ENCODE results near the gene ZG16. TPM values are rescaled to one million over a fixed set of nuclear protein-coding genes. Genes with fewer than 3 reads are reported as not detected.

The ZG16 gene
- total and polyA plus RNA-seq, 9 of the 15 experiments (the other 6 are each of a cell fraction or from before 2014, with no cell fraction given): 0.04 TPM; not detected in 8

DNA sequence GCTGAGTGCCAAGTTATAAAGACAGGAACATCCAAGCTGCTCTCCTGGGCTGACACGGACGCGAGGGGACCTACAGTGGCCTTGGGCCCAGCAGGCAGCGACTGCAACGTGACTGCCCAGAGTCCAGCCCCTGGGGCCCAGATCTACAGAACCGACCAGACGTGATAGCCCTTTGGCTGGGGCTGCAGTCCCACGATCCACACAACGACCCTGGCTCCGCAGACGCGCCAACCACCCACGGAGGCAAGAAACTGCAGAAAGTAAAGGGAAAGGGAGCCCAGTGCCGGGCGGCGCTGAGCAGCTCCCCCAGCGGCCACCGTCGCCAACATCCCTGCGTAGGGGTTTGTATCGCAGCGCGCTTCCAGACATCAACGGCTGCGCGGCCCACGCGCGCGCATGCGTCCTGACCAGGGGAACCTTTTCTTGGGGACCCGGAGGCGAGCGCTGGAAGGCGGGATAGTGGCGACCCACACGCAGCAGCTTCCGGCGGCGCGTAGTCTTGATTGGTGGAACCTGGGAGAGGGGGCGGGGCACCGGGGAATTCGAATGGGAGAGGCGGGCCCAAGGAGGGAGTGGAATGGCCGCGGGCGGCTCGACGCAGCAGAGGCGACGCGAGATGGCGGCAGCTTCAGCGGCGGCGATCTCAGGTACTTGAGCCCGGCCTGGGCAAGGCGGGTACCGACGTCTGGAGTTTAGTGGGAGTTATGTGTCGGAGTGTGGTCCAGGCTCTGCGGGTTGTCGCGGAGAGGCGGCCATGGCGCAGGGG is 12.3 kb downstream of the ZG16 start, which contains the start of gene KIF22 (continued):
- TF ChIP-seq ETS1 (conservative IDR thresholded peaks at IDR 0.05; ENCODE audit: control insufficient read depth, low read depth, low read length) (peak; percentile 77), ZNF197 (CRISPR knock-in tag; IDR thresholded peaks at IDR 0.05; ENCODE audit: low read depth) (no peak), CBFA2T2 (conservative IDR thresholded peaks at IDR 0.05) (no peak), NCOA1 (IDR thresholded peaks at IDR 0.05; ENCODE audit: low read depth) (peak; percentile 98), RFX1 (IDR thresholded peaks at IDR 0.05) (no peak), CEBPG (CRISPR knock-in tag; IDR thresholded peaks at IDR 0.05) (no peak), CEBPG (tag; conservative IDR thresholded peaks at IDR 0.05 in 1 of 2, IDR thresholded peaks at IDR 0.05 in 1 of 2) (no peak), PTBP1 (IDR thresholded peaks at IDR 0.05; ENCODE audit: low read depth, low read length) (no peak), NFRKB (IDR thresholded peaks at IDR 0.05; ENCODE audit: low read depth) (peak; percentile 94), SMAD2 (IDR thresholded peaks at IDR 0.05; ENCODE audit: low read depth, low read length) (no peak), CEBPB (tag; IDR thresholded peaks at IDR 0.05) (no peak), CBFA2T3 (IDR thresholded peaks at IDR 0.05) (no peak; the same call in 1 of the 2 replicates), EZH2 (IDR thresholded peaks at IDR 0.05; ENCODE audit: borderline replicate concordance, low read depth, low read length) (no peak), PHF20 (IDR thresholded peaks at IDR 0.05; ENCODE audit: partially characterized antibody) (peak; percentile 52), GABPB1 (CRISPR knock-in tag; IDR thresholded peaks at IDR 0.05) (peak; percentile 99), ETV5 (CRISPR knock-in tag; IDR thresholded peaks at IDR 0.05; ENCODE audit: low read depth) (peak; percentile 66), ZNF583 (CRISPR knock-in tag; IDR thresholded peaks at IDR 0.05) (0 out of 2 replicates have a peak, but pooled peaks have one; percentile 30), SMARCB1 (IDR thresholded peaks at IDR 0.05; ENCODE audit: insufficient read length, low read depth) (no peak), THAP12 (CRISPR knock-in tag; IDR thresholded peaks at IDR 0.05) (peak; percentile 77; the same call in 1 of the 2 replicates), GATAD2A (IDR thresholded peaks at IDR 0.05) (peak; percentile 76; the same call in 1 of the 2 replicates), NEUROD1 (IDR thresholded peaks at IDR 0.05; ENCODE audit: borderline replicate concordance, low read depth, low read length, partially characterized antibody) (peak; percentile 42), SIN3A (IDR thresholded peaks at IDR 0.05; ENCODE audit: borderline replicate concordance in 2 of 2, control insufficient read depth in 1 of 2, low read depth in 2 of 2, low read length in 2 of 2) (peak; percentile 58 to 82; a peak in 3 of 4 replicates)
- TF ChIP-seq, protein P1, sequence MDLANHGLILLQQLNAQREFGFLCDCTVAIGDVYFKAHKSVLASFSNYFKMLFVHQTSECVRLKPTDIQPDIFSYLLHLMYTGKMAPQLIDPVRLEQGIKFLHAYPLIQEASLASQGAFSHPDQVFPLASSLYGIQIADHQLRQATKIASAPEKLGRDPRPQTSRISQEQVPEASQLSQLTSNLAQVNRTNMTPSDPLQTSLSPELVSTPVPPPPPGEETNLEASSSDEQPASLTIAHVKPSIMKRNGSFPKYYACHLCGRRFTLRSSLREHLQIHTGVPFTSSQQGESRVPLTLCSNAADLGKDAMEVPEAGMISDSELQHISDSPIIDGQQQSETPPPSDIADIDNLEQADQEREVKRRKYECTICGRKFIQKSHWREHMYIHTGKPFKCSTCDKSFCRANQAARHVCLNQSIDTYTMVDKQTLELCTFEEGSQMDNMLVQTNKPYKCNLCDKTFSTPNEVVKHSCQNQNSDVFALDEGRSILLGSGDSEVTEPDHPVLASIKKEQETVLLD (IDR thresholded peaks at IDR 0.05): peak; percentile 97
